ENCODE data around the gene ARMC2. TPM values are rescaled to one million over a fixed set of nuclear protein-coding genes. Genes with fewer than 3 reads are reported as not detected.
A peak's percentile ranks its signal among the peaks of the same experiment; 100 is the strongest.

The ARMC2 gene
- total RNA-seq, 1 donor: 0.86 TPM

GRCh38 chr6:108840919-108841318 lies 7.3 kb upstream of the ARMC2 start:
- no peak overlapping the region for H3K4me3 ChIP-seq (ENCODE audit: low read depth, low read length)
- DNase-seq (ENCODE audit: low read depth): no peak
- no peak for TF ChIP-seq CTCF (IDR thresholded peaks at IDR 0.05; ENCODE audit: insufficient read depth, low read depth, low read length)

- no peak overlapping the region for H3K4me3 ChIP-seq (ENCODE audit: low read depth, low read length)
- DNase-seq (ENCODE audit: low read depth): no peak
- no peak for TF ChIP-seq CTCF (IDR thresholded peaks at IDR 0.05; ENCODE audit: insufficient read depth, low read depth, low read length)
These were observed 6.8 kb upstream of the ARMC2 start for GRCh38 chr6:108841377-108841855.

- no peak for TF ChIP-seq CTCF (IDR thresholded peaks at IDR 0.05; ENCODE audit: insufficient read depth, low read depth, low read length)
- DNase-seq (ENCODE audit: low read depth): no peak
- no peak overlapping the region for H3K4me3 ChIP-seq (ENCODE audit: low read depth, low read length)
These were observed 4.1 kb upstream of the ARMC2 start for GRCh38 chr6:108844135-108844534.

- DNase-seq (ENCODE audit: low read depth): no peak
- H3K4me3 ChIP-seq (ENCODE audit: low read depth, low read length): no peak overlapping the region
- no peak for TF ChIP-seq CTCF (IDR thresholded peaks at IDR 0.05; ENCODE audit: insufficient read depth, low read depth, low read length)
These were observed 3.1 kb upstream of the ARMC2 start for GRCh38 chr6:108845145-108845544.

GRCh38 chr6:108846101-108846500 lies 2.1 kb upstream of the ARMC2 start:
- no peak for DNase-seq (ENCODE audit: low read depth)
- no peak for TF ChIP-seq CTCF (IDR thresholded peaks at IDR 0.05; ENCODE audit: insufficient read depth, low read depth, low read length)
- no peak overlapping the region for H3K4me3 ChIP-seq (ENCODE audit: low read depth, low read length)

GRCh38 chr6:108846628-108847027 lies 1.6 kb upstream of the ARMC2 start:
- no peak overlapping the region for H3K4me3 ChIP-seq (ENCODE audit: low read depth, low read length)
- no peak for DNase-seq (ENCODE audit: low read depth)
- no peak for TF ChIP-seq CTCF (IDR thresholded peaks at IDR 0.05; ENCODE audit: insufficient read depth, low read depth, low read length)

- TF ChIP-seq CTCF (IDR thresholded peaks at IDR 0.05; ENCODE audit: insufficient read depth, low read depth, low read length): no peak
- DNase-seq (ENCODE audit: low read depth): no peak
These were observed 495 bp upstream of the ARMC2 start for GRCh38 chr6:108847738-108848115.

More at GRCh38 chr6:108847738-108848115, 495 bp upstream of the ARMC2 start:
- H3K4me3 ChIP-seq (ENCODE audit: low read depth, low read length): peak overlapping the region; percentile 80
